ELF-1 (cell line): Measurements from ENCODE around the gene TMC4.

Experiments
- DNase-seq: peaks from one replicate; pipeline ENCODE4 v3.0.0-alpha.2; 2016; ENCODE audit warnings: low read depth, low spot score

The TMC4 gene

GRCh38 chr19:54154603-54155345 lies 18.2 kb downstream of the TMC4 start:
- DNase-seq: no peak

GRCh38 chr19:54153731-54154326 lies 19.1 kb downstream of the TMC4 start:
- no peak for DNase-seq

GRCh38 chr19:54152878-54153524 lies 20.0 kb downstream of the TMC4 start:
- no peak for DNase-seq

GRCh38 chr19:54152267-54152666 lies 20.7 kb downstream of the TMC4 start:
- DNase-seq: no peak

GRCh38 chr19:54151362-54152035 lies 21.5 kb downstream of the TMC4 start:
- no peak for DNase-seq

- DNase-seq: no peak
These were observed 23.7 kb downstream of the TMC4 start for GRCh38 chr19:54149021-54149812.

- DNase-seq: no peak
These were observed 24.8 kb downstream of the TMC4 start for GRCh38 chr19:54148158-54148557.

GRCh38 chr19:54147676-54148075 lies 25.3 kb downstream of the TMC4 start:
- no peak for DNase-seq

- DNase-seq: no peak
These were observed 27.3 kb downstream of the TMC4 start for GRCh38 chr19:54145541-54146158.

GRCh38 chr19:54142166-54142780 lies 30.7 kb downstream of the TMC4 start:
- DNase-seq: no peak

- DNase-seq: no peak
These were observed 31.6 kb downstream of the TMC4 start for GRCh38 chr19:54141356-54141755.

- DNase-seq: no peak
These were observed 34.3 kb downstream of the TMC4 start for GRCh38 chr19:54138489-54139256.

GRCh38 chr19:54137699-54138488 lies 35.1 kb downstream of the TMC4 start, which contains the start of gene CNOT3:
TSS of gene CNOT3 (plus strand) at chr19:54137762. CDS start at chr19:54142979, 5,217 bp downstream.
- no peak for DNase-seq

GRCh38 chr19:54136864-54137698 lies 35.9 kb downstream of the TMC4 start:
- peak; percentile 100 for DNase-seq

- peak; percentile 34 for DNase-seq
These were observed 36.7 kb downstream of the TMC4 start for GRCh38 chr19:54136086-54136863.

- no peak for DNase-seq
These were observed 38.9 kb downstream of the TMC4 start for GRCh38 chr19:54133957-54134590.
